Measurements from ENCODE around the gene ALS2CL.

Gene ALS2CL

DNA sequence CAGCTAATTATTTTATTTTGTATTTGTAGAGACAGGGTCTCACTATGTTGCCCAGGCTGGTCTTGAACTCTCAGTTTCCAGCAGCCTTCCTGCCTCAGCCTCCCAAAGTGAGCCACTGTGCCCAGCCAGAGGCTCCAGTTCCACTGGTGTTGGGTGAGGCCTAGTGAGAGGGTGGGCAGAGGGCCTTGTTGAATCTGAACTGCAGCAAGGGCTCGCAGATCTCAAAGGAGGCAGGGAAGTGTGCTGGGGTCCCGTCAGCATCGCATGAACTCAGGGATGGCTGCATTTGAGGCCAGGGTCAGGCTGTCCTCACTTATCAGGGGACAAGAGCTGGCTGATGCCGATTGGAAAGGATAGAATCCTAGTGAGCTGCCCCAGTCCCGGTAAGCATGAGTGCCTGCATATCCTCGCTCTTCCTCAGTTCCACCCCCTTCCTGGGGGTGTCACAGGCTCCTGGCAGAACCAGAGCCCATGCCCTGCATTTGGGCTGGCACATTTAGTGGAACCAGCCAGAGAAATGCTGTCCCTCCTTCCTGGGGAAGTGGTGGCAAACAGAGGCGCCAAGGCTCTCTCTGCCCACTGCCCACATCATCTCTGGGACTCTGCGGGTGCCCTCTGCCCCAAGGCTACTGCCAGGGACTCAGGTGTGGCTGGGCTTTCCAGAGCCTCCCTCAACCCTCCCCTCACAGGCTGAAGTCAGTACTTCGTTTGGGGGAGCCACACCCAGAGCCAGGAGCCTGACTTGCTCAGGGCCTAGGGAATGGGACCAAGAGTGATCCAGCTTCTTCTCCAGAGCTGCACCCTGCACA, 24.1 kb downstream of the ALS2CL start:
- TF ChIP-seq, protein P1, sequence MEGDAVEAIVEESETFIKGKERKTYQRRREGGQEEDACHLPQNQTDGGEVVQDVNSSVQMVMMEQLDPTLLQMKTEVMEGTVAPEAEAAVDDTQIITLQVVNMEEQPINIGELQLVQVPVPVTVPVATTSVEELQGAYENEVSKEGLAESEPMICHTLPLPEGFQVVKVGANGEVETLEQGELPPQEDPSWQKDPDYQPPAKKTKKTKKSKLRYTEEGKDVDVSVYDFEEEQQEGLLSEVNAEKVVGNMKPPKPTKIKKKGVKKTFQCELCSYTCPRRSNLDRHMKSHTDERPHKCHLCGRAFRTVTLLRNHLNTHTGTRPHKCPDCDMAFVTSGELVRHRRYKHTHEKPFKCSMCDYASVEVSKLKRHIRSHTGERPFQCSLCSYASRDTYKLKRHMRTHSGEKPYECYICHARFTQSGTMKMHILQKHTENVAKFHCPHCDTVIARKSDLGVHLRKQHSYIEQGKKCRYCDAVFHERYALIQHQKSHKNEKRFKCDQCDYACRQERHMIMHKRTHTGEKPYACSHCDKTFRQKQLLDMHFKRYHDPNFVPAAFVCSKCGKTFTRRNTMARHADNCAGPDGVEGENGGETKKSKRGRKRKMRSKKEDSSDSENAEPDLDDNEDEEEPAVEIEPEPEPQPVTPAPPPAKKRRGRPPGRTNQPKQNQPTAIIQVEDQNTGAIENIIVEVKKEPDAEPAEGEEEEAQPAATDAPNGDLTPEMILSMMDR (IDR thresholded peaks at IDR 0.05; ENCODE audit: low read depth, low read length): no peak

DNA sequence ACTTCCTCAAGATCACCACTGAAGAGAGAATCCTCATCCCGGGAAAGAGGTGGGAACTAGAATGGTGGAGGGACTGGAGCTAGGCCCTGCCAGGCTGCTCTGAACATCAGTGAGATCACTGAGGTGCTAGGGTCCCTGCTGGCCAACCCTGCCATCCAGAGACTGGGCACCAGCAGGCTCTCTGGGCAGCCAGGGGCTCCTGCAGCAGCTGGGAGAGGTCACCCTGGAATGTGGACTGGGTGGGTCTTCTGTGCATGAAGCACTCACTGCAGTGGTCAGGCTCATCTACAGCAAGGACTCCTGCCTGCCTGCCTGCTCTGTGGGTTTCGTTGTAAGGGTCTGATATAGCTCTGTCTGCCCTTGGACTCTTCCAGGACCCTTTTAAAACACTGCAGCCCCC, 24.9 kb downstream of the ALS2CL start:
- no peak overlapping the region for H3K4me3 ChIP-seq (ENCODE audit: low read depth, low read length)
- TF ChIP-seq, protein P1 (IDR thresholded peaks at IDR 0.05; ENCODE audit: low read depth, low read length): no peak

More for the DNA sequence above, 24.1 kb downstream of the ALS2CL start:
- H3K4me3 ChIP-seq (ENCODE audit: low read depth, low read length): no peak overlapping the region

DNA sequence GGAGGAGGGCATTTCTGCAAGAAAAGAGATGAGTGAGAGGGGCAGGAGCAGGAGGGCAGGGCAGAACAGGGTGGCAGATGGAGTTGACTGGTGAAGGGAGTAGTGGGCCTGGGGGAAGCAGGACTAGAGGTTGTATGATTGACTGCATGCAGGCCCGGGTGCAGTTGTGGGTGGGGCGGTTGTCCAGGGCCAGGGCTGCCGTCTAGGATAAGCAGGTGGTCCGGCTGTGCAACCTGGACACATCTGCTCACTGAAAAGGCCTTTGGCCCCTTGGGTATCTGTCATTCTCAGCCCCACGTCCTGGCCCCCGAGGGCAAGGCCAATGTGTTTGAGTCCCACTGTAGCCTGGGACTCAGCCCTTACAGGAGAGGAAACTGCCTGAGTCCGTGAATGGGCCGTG, 25.4 kb downstream of the ALS2CL start:
- no peak overlapping the region for H3K4me3 ChIP-seq (ENCODE audit: low read depth, low read length)
- TF ChIP-seq, protein P1 (IDR thresholded peaks at IDR 0.05; ENCODE audit: low read depth, low read length): no peak

DNA sequence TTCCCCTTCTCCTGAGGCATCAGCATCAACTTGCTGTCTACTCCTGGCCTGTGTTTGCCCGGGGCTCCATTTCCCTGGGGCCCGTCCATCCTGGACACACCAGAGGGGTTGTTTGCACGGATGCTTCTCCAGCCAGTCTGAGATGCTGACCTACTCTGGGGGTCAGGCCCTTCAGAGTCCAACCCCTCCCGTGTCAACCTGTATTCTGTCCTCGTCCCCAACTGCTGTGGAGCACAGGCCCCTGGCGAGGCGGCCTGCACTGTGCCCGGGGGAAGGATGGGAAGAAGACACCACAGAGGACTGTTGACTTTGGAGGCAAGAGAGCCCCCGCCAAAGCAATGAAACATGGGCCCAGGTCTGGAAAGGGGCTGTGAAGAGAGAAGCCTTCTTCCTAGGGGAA, 25.8 kb downstream of the ALS2CL start:
- H3K4me3 ChIP-seq (ENCODE audit: low read depth, low read length): no peak overlapping the region
- TF ChIP-seq, protein P1 (IDR thresholded peaks at IDR 0.05; ENCODE audit: low read depth, low read length): no peak

DNA sequence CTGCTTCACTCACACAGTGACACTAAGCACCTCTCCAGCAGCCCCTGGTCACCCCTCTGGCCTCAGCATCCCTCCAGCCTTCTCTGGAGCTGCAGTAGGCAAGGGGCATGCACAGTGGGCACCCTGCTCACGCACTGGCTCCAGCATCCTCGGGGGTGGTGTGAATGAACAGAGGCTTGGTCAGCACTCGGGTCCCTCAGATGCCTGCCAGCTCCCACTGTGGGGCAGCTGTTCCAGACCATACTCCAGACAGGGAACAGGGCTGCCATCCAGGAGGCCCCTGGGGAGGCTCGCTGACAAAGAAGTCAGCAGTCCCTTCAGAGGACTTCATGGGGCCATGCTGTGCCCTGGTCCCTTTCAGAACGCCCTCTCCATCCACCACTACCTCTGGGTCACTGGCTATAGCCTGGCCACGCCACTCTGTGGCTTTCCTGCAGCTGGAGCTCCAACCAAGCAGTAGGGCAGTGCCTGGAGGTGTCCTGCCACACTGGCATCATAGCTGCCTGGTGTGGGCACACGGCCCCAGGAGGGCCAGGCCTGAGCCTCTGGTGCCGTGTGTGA, 26.3 kb downstream of the ALS2CL start:
- no peak overlapping the region for H3K4me3 ChIP-seq (ENCODE audit: low read depth, low read length)
- TF ChIP-seq, protein P1 (IDR thresholded peaks at IDR 0.05; ENCODE audit: low read depth, low read length): no peak

DNA sequence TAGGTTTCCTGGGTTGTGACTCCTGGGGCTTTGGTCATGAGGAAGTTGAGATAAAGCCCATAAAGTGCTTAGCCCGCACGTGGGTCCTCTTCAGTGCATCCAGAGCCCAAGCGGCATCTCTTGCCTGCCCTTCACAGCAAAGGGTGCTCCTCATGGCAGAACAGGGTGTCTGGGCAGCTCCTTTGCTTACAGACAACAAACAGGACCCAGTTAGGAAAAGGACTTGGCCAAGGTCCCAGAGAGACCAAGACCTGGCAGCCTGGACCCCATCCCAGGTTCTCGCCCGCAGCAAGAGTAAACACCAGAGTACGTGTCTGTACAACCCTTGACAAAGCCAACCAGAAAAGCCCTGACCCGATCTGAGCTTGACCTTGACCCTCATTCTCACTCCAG, 27.0 kb downstream of the ALS2CL start:
- TF ChIP-seq, protein P1 (IDR thresholded peaks at IDR 0.05; ENCODE audit: low read depth, low read length): no peak
- H3K4me3 ChIP-seq (ENCODE audit: low read depth, low read length): no peak overlapping the region

DNA sequence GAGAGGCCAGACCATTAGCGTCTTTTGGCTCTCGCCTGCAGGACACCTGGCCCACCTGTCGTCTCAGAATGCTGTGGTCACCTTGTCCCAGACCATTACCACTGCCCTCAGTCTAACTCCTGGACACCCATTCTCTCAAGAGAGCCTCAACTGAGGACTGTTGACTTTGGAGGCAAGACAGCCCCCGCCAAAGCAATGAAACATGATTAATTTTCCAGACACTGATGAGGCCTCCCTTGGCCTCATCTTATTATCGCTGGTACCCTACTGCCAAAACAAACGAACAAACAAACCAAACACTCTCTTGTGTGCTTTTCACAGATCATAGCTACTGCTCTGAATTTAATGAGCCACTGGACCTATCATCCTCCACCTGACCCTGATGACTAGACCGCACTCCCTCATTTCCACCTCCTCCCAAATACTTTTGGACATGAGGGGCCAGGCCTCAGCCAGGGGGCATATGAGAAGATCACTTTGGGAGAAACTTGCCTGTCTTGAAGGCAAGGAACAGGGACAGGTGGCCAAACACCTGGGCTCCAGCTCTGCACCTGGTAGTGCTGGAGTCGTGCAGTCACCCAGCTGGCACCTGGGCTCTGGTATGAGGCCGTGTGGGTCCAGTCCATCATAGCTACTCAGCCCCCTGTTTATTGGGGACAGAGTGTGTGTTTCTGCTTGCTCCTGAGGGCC, 27.6 kb downstream of the ALS2CL start:
- H3K4me3 ChIP-seq (ENCODE audit: low read depth, low read length): no peak overlapping the region
- TF ChIP-seq, protein P1 (IDR thresholded peaks at IDR 0.05; ENCODE audit: low read depth, low read length): no peak
